ENCODE measurements around the gene NDUFV3. TPM values are rescaled to one million over a fixed set of nuclear protein-coding genes. Genes with fewer than 3 reads are reported as not detected.

Gene NDUFV3
- polyA plus RNA-seq, 1 of the 3 experiments (the other 2 are of a cell fraction), result 32.9 TPM

DNA sequence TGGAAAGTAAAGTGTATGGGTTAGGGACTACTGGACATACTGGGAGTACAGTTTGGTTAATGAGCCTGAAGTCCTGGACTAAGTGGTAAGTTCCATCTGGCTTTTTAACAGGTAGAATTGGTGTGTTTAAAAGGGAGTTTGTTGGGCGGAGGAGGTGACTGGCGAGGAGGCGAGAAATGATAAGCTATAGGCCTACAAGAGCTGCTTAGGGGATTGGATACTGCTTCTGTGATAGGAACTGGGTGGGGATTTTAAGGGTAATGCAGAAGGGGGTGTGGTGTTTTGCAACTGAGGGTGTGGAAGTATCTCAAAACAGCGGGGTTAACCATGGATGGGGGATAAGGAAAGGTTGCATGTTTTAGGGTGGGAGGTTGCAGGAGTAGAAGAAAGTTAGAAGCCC lies 28.8 kb downstream of the NDUFV3 start:
- H3K9me2 ChIP-seq, result no peaks in the 10 kb centered on the region
- H2AFZ ChIP-seq (ENCODE audit: low read depth), result no peak overlapping the region
- no peaks in the 10 kb centered on the region for H3K79me2 ChIP-seq (ENCODE audit: insufficient read depth)
- no peaks in the 10 kb centered on the region for H4K20me1 ChIP-seq (ENCODE audit: insufficient read depth)
- ChIA-PET CTCF (interaction anchor here (0.6 kb wide), 1 partner anchor 106 kb away, joined by 3 read pairs; no protein-coding TSS in a partner anchor), POLR2A (no interaction called here)
- no peak overlapping the region for H3K27ac ChIP-seq (ENCODE audit: low read depth in 2 of 2, low read length in 1 of 2)
- H3K4me1 ChIP-seq (ENCODE audit: control insufficient read depth in 1 of 2, insufficient read depth in 2 of 2, low read depth in 1 of 2, low read length in 1 of 2), result no peaks in the 10 kb centered on the region; a peak in 2 of 4 replicates
- no peak overlapping the region for H3K4me3 ChIP-seq (ENCODE audit: low read depth in 2 of 2, low read length in 1 of 2)
- TF ChIP-seq YY1 (IDR thresholded peaks at IDR 0.05; ENCODE audit: low read depth) (no peak), MXI1 (IDR thresholded peaks at IDR 0.05; ENCODE audit: low read depth, low read length) (no peak), FOXM1 (IDR thresholded peaks at IDR 0.05; ENCODE audit: low read depth) (no peak), POLR2AphosphoS5 (IDR thresholded peaks at IDR 0.05; ENCODE audit: low read depth, low read length) (no peak), TAF1 (IDR thresholded peaks at IDR 0.05; ENCODE audit: borderline replicate concordance, low read depth, low read length) (no peak), CHD2 (IDR thresholded peaks at IDR 0.05; ENCODE audit: low read length, partially characterized antibody) (no peak)
- TF ChIP-seq, protein P1, sequence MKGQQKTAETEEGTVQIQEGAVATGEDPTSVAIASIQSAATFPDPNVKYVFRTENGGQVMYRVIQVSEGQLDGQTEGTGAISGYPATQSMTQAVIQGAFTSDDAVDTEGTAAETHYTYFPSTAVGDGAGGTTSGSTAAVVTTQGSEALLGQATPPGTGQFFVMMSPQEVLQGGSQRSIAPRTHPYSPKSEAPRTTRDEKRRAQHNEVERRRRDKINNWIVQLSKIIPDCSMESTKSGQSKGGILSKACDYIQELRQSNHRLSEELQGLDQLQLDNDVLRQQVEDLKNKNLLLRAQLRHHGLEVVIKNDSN (IDR thresholded peaks at IDR 0.05; ENCODE audit: borderline replicate concordance, low read depth), result no peak
- TF ChIP-seq, protein P2, sequence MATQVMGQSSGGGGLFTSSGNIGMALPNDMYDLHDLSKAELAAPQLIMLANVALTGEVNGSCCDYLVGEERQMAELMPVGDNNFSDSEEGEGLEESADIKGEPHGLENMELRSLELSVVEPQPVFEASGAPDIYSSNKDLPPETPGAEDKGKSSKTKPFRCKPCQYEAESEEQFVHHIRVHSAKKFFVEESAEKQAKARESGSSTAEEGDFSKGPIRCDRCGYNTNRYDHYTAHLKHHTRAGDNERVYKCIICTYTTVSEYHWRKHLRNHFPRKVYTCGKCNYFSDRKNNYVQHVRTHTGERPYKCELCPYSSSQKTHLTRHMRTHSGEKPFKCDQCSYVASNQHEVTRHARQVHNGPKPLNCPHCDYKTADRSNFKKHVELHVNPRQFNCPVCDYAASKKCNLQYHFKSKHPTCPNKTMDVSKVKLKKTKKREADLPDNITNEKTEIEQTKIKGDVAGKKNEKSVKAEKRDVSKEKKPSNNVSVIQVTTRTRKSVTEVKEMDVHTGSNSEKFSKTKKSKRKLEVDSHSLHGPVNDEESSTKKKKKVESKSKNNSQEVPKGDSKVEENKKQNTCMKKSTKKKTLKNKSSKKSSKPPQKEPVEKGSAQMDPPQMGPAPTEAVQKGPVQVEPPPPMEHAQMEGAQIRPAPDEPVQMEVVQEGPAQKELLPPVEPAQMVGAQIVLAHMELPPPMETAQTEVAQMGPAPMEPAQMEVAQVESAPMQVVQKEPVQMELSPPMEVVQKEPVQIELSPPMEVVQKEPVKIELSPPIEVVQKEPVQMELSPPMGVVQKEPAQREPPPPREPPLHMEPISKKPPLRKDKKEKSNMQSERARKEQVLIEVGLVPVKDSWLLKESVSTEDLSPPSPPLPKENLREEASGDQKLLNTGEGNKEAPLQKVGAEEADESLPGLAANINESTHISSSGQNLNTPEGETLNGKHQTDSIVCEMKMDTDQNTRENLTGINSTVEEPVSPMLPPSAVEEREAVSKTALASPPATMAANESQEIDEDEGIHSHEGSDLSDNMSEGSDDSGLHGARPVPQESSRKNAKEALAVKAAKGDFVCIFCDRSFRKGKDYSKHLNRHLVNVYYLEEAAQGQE (IDR thresholded peaks at IDR 0.05; ENCODE audit: low read depth, low read length), result no peak
- TF ChIP-seq, protein P3, sequence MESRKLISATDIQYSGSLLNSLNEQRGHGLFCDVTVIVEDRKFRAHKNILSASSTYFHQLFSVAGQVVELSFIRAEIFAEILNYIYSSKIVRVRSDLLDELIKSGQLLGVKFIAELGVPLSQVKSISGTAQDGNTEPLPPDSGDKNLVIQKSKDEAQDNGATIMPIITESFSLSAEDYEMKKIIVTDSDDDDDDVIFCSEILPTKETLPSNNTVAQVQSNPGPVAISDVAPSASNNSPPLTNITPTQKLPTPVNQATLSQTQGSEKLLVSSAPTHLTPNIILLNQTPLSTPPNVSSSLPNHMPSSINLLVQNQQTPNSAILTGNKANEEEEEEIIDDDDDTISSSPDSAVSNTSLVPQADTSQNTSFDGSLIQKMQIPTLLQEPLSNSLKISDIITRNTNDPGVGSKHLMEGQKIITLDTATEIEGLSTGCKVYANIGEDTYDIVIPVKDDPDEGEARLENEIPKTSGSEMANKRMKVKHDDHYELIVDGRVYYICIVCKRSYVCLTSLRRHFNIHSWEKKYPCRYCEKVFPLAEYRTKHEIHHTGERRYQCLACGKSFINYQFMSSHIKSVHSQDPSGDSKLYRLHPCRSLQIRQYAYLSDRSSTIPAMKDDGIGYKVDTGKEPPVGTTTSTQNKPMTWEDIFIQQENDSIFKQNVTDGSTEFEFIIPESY (IDR thresholded peaks at IDR 0.05; ENCODE audit: borderline replicate concordance, low read depth), result no peak
- no peaks in the 10 kb centered on the region for H3K36me3 ChIP-seq (replicated peaks in 1 of 2; ENCODE audit: control insufficient read depth in 1 of 2, insufficient read depth in 2 of 2, low read length in 1 of 2)
- no peaks in the 10 kb centered on the region for H3K9me3 ChIP-seq
- no peak overlapping the region for H3K9ac ChIP-seq
- no peaks in the 10 kb centered on the region for H3K27me3 ChIP-seq (ENCODE audit: insufficient read depth)
- no peaks in the 10 kb centered on the region for H3F3A ChIP-seq (replicated peaks; ENCODE audit: insufficient read depth)
- DNase-seq, result no peak
- no peak overlapping the region for H3K4me2 ChIP-seq
- 89% methylated on average over 4 of the region's 4 CpGs for WGBS (ENCODE audit: low lambda C conversion rate)

DNA sequence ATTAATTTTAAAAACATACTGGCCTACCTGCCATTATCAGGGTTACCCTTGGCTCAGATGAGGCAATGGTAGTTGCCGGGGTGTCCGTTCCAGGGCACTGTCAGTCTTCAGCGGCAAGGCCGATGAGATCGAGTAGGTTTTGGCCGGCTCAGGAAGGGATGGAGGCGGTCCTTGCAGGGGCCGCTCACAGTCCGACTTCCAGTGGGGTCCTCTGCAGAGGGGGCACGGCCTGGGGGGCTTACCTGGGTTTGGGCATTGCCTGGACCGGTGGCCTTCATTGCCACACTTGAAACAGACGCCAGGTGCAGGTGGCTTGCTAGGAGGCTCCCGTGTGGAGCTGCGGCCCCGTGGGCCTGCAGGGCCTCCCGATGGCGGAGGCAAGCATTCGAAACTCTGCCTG lies 29.8 kb downstream of the NDUFV3 start:
- Histone ChIP-seq H2AFZ (ENCODE audit: low read depth) (no peak overlapping the region), H3K9me3 (no peaks in the 10 kb centered on the region), H3K4me2 (no peak overlapping the region), H3K79me2 (ENCODE audit: insufficient read depth) (no peaks in the 10 kb centered on the region), H3K27me3 (ENCODE audit: insufficient read depth) (no peaks in the 10 kb centered on the region), H4K20me1 (ENCODE audit: insufficient read depth) (no peaks in the 10 kb centered on the region), H3K27ac (ENCODE audit: low read depth in 2 of 2, low read length in 1 of 2) (no peak overlapping the region), H3K36me3 (replicated peaks in 1 of 2; ENCODE audit: control insufficient read depth in 1 of 2, insufficient read depth in 2 of 2, low read length in 1 of 2) (no peaks in the 10 kb centered on the region), H3K4me3 (ENCODE audit: low read depth in 2 of 2, low read length in 1 of 2) (no peak overlapping the region), H3F3A (replicated peaks; ENCODE audit: insufficient read depth) (no peaks in the 10 kb centered on the region), H3K9me2 (no peaks in the 10 kb centered on the region), H3K4me1 (ENCODE audit: control insufficient read depth in 1 of 2, insufficient read depth in 2 of 2, low read depth in 1 of 2, low read length in 1 of 2) (no peaks in the 10 kb centered on the region; a peak in 2 of 4 replicates), H3K9ac (no peak overlapping the region)
- DNase-seq, result no peak
- WGBS (ENCODE audit: low lambda C conversion rate), result 43% methylated on average over 1 of the region's 18 CpGs
- CTCF ChIA-PET, result no interaction called here
- POLR2A ChIA-PET, result no interaction called here
- no peak for TF ChIP-seq RFX5 (IDR thresholded peaks at IDR 0.05; ENCODE audit: low read length)
- TF ChIP-seq, protein P4, sequence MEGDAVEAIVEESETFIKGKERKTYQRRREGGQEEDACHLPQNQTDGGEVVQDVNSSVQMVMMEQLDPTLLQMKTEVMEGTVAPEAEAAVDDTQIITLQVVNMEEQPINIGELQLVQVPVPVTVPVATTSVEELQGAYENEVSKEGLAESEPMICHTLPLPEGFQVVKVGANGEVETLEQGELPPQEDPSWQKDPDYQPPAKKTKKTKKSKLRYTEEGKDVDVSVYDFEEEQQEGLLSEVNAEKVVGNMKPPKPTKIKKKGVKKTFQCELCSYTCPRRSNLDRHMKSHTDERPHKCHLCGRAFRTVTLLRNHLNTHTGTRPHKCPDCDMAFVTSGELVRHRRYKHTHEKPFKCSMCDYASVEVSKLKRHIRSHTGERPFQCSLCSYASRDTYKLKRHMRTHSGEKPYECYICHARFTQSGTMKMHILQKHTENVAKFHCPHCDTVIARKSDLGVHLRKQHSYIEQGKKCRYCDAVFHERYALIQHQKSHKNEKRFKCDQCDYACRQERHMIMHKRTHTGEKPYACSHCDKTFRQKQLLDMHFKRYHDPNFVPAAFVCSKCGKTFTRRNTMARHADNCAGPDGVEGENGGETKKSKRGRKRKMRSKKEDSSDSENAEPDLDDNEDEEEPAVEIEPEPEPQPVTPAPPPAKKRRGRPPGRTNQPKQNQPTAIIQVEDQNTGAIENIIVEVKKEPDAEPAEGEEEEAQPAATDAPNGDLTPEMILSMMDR (IDR thresholded peaks at IDR 0.05), result no peak
- no peak for TF ChIP-seq GATA2 (CRISPR knock-in tag; IDR thresholded peaks at IDR 0.05)
- TF ChIP-seq FOSL2 (IDR thresholded peaks at IDR 0.05; ENCODE audit: borderline replicate concordance, low read depth), result no peak
- no peak for TF ChIP-seq MEF2A (IDR thresholded peaks at IDR 0.05; ENCODE audit: borderline replicate concordance, low read depth)
- TF ChIP-seq RAD21 (IDR thresholded peaks at IDR 0.05; ENCODE audit: low read length), result no peak
- TF ChIP-seq SMC3 (IDR thresholded peaks at IDR 0.05; ENCODE audit: low read depth, low read length), result no peak

All from SK-N-SH (cell line).